ENCODE results near the gene FOXB2. TPM values are rescaled to one million over a fixed set of nuclear protein-coding genes. Genes with fewer than 3 reads are reported as not detected.

The FOXB2 gene
- polyA plus RNA-seq, 1 of the 3 experiments (the other 2 are of a cell fraction): not detected

DNA sequence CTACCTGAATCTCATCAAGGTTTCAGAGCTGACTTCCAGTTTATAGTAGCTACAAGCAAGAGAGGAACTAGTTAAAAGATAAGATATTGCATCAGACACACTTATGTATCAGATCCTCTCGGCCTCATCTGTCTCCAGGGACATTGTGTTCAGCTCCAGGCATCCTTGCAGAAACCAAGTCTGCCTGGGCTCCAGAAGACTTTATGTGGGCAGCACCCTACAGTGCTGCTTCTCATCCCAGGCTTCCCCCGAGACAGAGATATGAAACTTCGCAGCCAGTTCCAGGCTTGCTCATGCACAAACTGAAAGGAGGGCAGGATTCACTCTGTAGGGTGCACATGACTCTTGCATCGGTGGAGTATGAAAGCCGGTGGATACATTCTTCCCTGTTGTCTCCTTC is 33.9 kb upstream of the FOXB2 start:
- no peaks in the 10 kb centered on the region for H3K9me2 ChIP-seq
- no peak overlapping the region for H3K4me3 ChIP-seq (ENCODE audit: low read depth in 2 of 2, low read length in 1 of 2)
- H3K79me2 ChIP-seq (ENCODE audit: insufficient read depth): no peaks in the 10 kb centered on the region
- no peaks in the 10 kb centered on the region for H4K20me1 ChIP-seq (ENCODE audit: insufficient read depth)
- peaks cover 33% of the 10 kb centered on the region for H3K27me3 ChIP-seq (ENCODE audit: insufficient read depth)
- H3K9me3 ChIP-seq: no peaks in the 10 kb centered on the region
- no peak overlapping the region for H3K9ac ChIP-seq
- DNase-seq: no peak
- H2AFZ ChIP-seq (ENCODE audit: low read depth): no peak overlapping the region
- H3K4me2 ChIP-seq: no peak overlapping the region
- no peaks in the 10 kb centered on the region for H3K36me3 ChIP-seq (replicated peaks in 1 of 2; ENCODE audit: control insufficient read depth in 1 of 2, insufficient read depth in 2 of 2, low read length in 1 of 2)
- H3F3A ChIP-seq (replicated peaks; ENCODE audit: insufficient read depth): no peaks in the 10 kb centered on the region
- WGBS (ENCODE audit: low lambda C conversion rate): 7% methylated on average over 5 of the region's 5 CpGs
- ChIA-PET CTCF (no interaction called here), POLR2A (no interaction called here)
- H3K4me1 ChIP-seq (ENCODE audit: control insufficient read depth in 1 of 2, insufficient read depth in 2 of 2, low read depth in 1 of 2, low read length in 1 of 2): no peaks in the 10 kb centered on the region
- no peak overlapping the region for H3K27ac ChIP-seq (ENCODE audit: low read depth in 2 of 2, low read length in 1 of 2)
- TF ChIP-seq GATA2 (CRISPR knock-in tag; IDR thresholded peaks at IDR 0.05): no peak
- no peak for TF ChIP-seq RXRA (IDR thresholded peaks at IDR 0.05; ENCODE audit: borderline replicate concordance, low read depth)
- no peak for TF ChIP-seq FOXM1 (IDR thresholded peaks at IDR 0.05; ENCODE audit: low read depth)
- no peak for TF ChIP-seq NFIC (IDR thresholded peaks at IDR 0.05; ENCODE audit: borderline replicate concordance)
- TF ChIP-seq, protein P1, sequence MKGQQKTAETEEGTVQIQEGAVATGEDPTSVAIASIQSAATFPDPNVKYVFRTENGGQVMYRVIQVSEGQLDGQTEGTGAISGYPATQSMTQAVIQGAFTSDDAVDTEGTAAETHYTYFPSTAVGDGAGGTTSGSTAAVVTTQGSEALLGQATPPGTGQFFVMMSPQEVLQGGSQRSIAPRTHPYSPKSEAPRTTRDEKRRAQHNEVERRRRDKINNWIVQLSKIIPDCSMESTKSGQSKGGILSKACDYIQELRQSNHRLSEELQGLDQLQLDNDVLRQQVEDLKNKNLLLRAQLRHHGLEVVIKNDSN (IDR thresholded peaks at IDR 0.05; ENCODE audit: borderline replicate concordance, low read depth): no peak
- no peak for TF ChIP-seq TCF12 (IDR thresholded peaks at IDR 0.05)

DNA sequence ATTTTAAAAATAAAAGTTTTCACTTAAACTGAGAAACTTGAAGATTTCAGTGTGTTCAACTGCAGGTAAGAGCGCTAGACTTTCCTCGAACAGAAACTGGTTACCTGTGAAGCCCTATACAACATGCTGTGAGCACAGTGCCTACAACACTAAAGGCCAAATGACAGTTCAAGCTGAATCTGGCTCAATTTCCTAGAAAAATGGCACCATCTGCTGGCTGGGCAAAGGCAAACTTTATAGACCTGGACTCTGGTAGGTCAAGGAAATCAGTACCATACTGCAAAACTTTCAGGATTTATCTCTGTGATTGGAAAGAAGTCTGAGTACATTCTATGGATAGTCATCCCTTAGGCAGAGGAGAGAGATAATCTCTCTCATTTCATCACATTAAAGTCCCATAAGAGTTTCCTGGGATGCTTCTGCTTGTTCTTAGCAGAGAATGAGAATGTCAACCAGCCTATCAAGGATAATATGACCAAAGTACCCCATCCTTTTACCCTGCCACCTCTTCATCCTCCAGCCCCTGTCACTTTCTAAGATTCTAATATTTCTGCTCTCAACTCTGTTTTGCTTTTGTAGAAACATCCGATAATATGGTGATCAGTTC is 31.8 kb upstream of the FOXB2 start:
- Histone ChIP-seq H3K9me2 (no peaks in the 10 kb centered on the region), H3K36me3 (replicated peaks in 1 of 2; ENCODE audit: control insufficient read depth in 1 of 2, insufficient read depth in 2 of 2, low read length in 1 of 2) (no peaks in the 10 kb centered on the region), H3K27me3 (ENCODE audit: insufficient read depth) (peaks cover 40% of the 10 kb centered on the region), H3K27ac (ENCODE audit: low read depth in 2 of 2, low read length in 1 of 2) (no peak overlapping the region), H3K79me2 (ENCODE audit: insufficient read depth) (no peaks in the 10 kb centered on the region), H3K4me2 (no peak overlapping the region), H2AFZ (ENCODE audit: low read depth) (no peak overlapping the region), H3K4me3 (ENCODE audit: low read depth in 2 of 2, low read length in 1 of 2) (no peak overlapping the region), H3K9me3 (no peaks in the 10 kb centered on the region), H3F3A (replicated peaks; ENCODE audit: insufficient read depth) (no peaks in the 10 kb centered on the region), H3K9ac (no peak overlapping the region), H3K4me1 (ENCODE audit: control insufficient read depth in 1 of 2, insufficient read depth in 2 of 2, low read depth in 1 of 2, low read length in 1 of 2) (no peaks in the 10 kb centered on the region), H4K20me1 (ENCODE audit: insufficient read depth) (no peaks in the 10 kb centered on the region)
- CTCF ChIA-PET: interaction anchor here (0.7 to 1.0 kb wide), 2 partner anchors 177 to 186 kb away, joined by 3 read pairs; no protein-coding TSS in a partner anchor
- WGBS (ENCODE audit: low lambda C conversion rate): 14% methylated on average over 3 of the region's 3 CpGs
- POLR2A ChIA-PET: no interaction called here
- TF ChIP-seq, protein P2, sequence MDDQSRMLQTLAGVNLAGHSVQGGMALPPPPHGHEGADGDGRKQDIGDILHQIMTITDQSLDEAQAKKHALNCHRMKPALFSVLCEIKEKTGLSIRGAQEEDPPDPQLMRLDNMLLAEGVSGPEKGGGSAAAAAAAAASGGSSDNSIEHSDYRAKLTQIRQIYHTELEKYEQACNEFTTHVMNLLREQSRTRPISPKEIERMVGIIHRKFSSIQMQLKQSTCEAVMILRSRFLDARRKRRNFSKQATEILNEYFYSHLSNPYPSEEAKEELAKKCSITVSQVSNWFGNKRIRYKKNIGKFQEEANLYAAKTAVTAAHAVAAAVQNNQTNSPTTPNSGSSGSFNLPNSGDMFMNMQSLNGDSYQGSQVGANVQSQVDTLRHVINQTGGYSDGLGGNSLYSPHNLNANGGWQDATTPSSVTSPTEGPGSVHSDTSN (IDR thresholded peaks at IDR 0.05): no peak
- TF ChIP-seq MXI1 (IDR thresholded peaks at IDR 0.05; ENCODE audit: low read depth, low read length) (no peak), TAF1 (IDR thresholded peaks at IDR 0.05; ENCODE audit: borderline replicate concordance, low read depth, low read length) (no peak), RCOR1 (IDR thresholded peaks at IDR 0.05; ENCODE audit: low read length) (no peak), JUND (IDR thresholded peaks at IDR 0.05) (no peak), YY1 (IDR thresholded peaks at IDR 0.05; ENCODE audit: low read depth) (no peak), TCF12 (IDR thresholded peaks at IDR 0.05) (no peak), RAD21 (IDR thresholded peaks at IDR 0.05; ENCODE audit: low read length) (peak; percentile 55), SMC3 (IDR thresholded peaks at IDR 0.05; ENCODE audit: low read depth, low read length) (peak; percentile 65), RFX5 (IDR thresholded peaks at IDR 0.05; ENCODE audit: low read length) (no peak), CHD2 (IDR thresholded peaks at IDR 0.05; ENCODE audit: low read length, partially characterized antibody) (no peak), MEF2A (IDR thresholded peaks at IDR 0.05; ENCODE audit: borderline replicate concordance, low read depth) (no peak)
- TF ChIP-seq, protein P3, sequence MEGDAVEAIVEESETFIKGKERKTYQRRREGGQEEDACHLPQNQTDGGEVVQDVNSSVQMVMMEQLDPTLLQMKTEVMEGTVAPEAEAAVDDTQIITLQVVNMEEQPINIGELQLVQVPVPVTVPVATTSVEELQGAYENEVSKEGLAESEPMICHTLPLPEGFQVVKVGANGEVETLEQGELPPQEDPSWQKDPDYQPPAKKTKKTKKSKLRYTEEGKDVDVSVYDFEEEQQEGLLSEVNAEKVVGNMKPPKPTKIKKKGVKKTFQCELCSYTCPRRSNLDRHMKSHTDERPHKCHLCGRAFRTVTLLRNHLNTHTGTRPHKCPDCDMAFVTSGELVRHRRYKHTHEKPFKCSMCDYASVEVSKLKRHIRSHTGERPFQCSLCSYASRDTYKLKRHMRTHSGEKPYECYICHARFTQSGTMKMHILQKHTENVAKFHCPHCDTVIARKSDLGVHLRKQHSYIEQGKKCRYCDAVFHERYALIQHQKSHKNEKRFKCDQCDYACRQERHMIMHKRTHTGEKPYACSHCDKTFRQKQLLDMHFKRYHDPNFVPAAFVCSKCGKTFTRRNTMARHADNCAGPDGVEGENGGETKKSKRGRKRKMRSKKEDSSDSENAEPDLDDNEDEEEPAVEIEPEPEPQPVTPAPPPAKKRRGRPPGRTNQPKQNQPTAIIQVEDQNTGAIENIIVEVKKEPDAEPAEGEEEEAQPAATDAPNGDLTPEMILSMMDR (IDR thresholded peaks at IDR 0.05): peak; percentile 61
- DNase-seq: no peak
